NCI-H748 (cell line): ENCODE measurements around the gene ABCA12.
A peak's percentile ranks its signal among the peaks of the same experiment; 100 is the strongest.

Source experiments
- DNase-seq: peaks from one replicate; lab custom pipeline; 2025; ENCODE audit not compliant: unreplicated experiment; lab: John Stamatoyannopoulos, UW

The ABCA12 gene

DNA sequence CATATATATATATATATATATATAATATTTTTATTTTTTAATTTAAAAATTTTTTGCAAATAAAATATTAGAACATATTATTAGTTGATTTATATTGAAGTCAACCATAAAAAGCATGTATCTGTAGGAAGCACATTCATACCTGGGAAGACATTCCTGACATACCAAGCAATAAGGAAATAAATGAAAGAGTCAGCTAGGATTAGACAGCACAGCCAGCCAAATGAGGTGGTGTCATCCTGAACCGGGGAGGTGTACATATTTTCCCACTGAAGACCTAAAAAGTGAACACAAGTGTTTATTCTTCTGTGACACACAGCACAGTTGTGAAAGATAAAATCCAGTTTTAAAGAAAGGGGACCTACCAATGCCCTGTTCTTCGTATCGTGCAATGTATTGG is 149.2 kb downstream of the ABCA12 start:
- DNase-seq: no peak

DNA sequence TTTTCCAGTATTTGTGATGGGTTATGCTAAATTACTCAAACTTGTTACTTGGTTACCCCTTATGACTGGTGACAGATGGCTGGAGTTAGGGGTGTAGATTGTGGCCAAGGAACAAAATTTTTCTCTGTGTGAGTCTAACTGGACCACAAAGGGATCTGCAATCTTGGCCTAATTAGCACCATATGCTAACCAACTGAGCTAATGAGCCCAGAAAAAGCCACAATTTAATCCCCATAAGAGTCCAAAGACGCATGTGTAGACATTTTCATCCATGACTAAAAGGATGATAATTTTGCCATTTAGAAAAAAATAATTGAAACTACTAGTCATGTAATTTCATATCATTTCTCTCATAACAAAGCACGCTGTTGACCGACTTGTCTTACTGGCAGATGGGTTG is 151.2 kb downstream of the ABCA12 start:
- DNase-seq: no peak

DNA sequence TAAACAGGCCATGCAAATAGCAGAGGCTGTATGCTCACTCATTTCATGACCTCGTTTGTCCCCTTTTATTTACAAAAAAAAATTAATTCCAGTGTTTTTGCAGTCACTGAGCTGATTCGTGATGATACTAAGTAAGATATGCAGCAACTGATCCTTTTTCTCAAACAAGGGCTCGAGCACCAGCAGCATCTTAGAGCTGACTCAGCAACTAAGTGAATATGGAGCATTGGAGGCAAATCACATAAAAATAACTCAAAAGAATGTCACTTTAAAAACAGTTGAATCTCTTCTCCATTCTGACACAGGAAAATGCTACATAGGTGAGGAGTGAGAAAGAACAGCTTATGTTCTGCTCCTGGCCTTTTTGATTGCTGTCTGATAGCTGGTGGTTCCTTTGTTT is 152.8 kb downstream of the ABCA12 start:
- DNase-seq: no peak

- DNase-seq: no peak
Measured at GRCh38 chr2:214966420-214966819, 172.0 kb downstream of the ABCA12 start.

DNA sequence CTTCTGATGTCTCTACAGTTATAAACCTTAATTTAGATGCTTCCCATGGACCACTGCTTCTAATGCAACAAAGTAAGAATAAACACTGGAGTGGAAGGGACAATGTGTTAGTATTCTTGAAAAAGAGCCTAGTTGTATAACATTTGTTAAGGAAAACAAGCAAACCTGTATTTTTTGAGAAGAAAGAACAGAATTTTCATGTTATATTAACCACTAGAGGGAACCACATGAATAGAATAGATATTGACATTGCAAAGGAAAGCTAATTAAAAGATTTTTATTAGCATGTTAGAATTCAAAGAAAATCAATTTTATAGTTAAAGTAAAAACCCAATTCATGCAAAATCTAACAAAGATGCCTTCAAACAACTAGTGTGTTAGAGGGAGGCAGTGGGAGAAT is 177.7 kb downstream of the ABCA12 start:
- DNase-seq: no peak

- peak; percentile 24 for DNase-seq
Measured at GRCh38 chr2:214946949-214947348, 191.5 kb downstream of the ABCA12 start.

DNA sequence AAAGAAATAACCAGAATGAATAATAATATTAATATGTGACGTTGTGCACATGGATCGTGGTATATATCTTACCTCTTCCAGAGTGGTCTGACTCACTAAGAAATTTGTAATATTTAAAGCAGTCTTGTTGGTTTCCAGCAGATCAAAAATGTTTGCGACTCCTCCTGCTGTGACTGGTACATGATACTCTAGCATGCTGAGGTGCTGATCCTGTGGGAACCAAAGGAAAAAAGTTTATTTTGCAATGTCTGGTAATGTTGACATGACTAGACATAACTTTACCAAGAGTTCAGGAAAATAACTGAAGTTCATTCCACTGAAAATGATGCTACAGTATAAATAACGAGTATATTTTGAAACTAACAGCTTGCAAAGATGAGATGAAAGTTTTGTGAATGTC is 204.4 kb downstream of the ABCA12 start:
- DNase-seq: no peak

- no peak for DNase-seq
Measured at GRCh38 chr2:214904634-214905033, 233.8 kb downstream of the ABCA12 start.

GRCh38 chr2:214904176-214904575 is 234.2 kb downstream of the ABCA12 start:
- DNase-seq: no peak

GRCh38 chr2:214902286-214902685 is 236.1 kb downstream of the ABCA12 start:
- DNase-seq: peak; percentile 96

DNA sequence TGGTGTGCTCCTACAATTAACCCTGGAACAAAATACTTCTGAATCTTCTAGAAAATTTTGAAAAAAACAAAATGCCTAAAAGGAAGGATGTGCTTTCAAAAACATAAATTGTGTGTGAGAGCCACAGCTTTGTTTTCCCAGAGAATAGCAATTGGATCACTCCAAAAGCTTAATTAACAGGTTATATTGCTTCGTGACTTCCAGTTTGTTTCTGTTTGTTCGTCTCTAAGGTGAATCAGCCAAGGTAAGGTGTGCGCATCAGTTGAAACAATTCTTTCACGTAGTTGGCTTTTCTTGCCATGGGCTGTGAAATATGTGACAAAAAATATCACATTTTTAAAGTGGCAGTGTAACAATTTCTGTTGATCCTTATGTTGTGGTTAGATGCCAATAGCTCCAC is 238.7 kb downstream of the ABCA12 start:
- peak; percentile 87 for DNase-seq

GRCh38 chr2:214896274-214896673 is 242.2 kb downstream of the ABCA12 start:
- DNase-seq: peak; percentile 34

DNA sequence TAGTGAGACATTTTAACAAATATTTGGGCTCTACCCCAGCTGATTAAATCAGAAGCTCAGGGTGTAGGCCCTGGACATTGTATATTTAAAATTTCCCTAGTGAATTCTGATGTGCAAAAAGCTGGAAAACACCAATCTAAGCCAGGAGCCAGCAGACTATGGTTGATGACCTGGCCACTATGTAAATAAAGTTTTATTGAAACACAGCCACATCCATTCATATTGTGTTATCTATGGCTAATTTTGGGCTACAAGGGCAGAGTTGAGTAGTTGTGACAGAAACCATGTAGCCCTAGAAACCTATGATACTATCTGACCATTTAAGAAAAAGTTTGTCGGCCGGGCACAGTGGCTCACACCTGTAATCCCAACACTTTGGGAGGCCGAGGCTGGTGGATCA is 243.0 kb downstream of the ABCA12 start:
- DNase-seq: no peak

DNA sequence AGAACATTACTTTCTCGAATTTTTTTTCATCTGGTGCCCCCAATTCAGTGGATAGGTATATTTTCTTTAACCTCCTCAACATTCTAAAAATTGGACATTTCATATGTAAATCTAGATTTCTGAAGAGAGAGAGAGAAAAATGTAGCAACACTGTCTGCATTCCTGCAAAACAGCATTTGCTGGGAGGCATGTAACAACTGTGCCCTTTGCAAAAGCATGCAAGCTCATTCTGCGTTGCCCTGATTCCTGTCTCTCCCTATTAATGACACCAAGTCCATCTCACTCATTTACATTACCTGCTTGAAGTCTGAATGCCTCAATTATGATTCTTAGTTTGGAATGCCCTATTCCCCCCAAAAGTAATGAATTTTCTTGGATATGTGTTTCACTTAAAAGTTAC is 249.1 kb downstream of the ABCA12 start:
- no peak for DNase-seq

GRCh38 chr2:214881647-214882202 is 256.7 kb downstream of the ABCA12 start:
- no peak for DNase-seq
